OCI-LY7 (cell line): Measurements from ENCODE around the gene TSPAN13. TPM values are rescaled to one million over a fixed set of nuclear protein-coding genes. Genes with fewer than 3 reads are reported as not detected.

Source experiments
- Bru-seq: library from RNA; stranded (reverse); fragments of 400-500 nt; gene quantifications from one replicate; lab custom pipeline; 2021; lab: Mats Ljungman, UMichigan
- BruChase-seq, 2 experiments: library from RNA; stranded (reverse); fragments of 400-500 nt; gene quantifications; one replicate each; lab custom pipeline; 2021; lab: Mats Ljungman, UMichigan
- BruUV-seq: library from RNA; stranded (reverse); fragments of 400-500 nt; replicated peaks from 2 replicates; lab custom pipeline; 2021; lab: Mats Ljungman, UMichigan
- CTCF ChIA-PET: fragments of 300-600 bp; sonication (Branson Sonifier 250); formaldehyde crosslinking; loops from one replicate; lab custom pipeline; 2022; ENCODE audit warnings: antibody characterized with exemption; ENCODE audit not compliant: unreplicated experiment; lab: Charles Lee
- POLR2A ChIA-PET: fragments of 300-600 bp; sonication (Branson Sonifier 250); formaldehyde crosslinking; loops from one replicate; lab custom pipeline; 2022; ENCODE audit warnings: antibody characterized with exemption; lab: Charles Lee
- DNase-seq: peaks from one replicate; pipeline ENCODE4 v3.0.0-alpha.2; 2015; ENCODE audit warnings: low spot score
- H2AFZ ChIP-seq: fragments of 200-600 bp; sonication (generic), shearing (Covaris generic); 2 replicates; pipeline ENCODE4 v1.6.1; 2014; ENCODE audit warnings: mild to moderate bottlenecking, antibody characterized with exemption, low read length, moderate library complexity
- H3K27ac ChIP-seq: fragments of 200-600 bp; sonication (generic); 2 replicates; pipeline ENCODE4 v1.5.1; 2014; ENCODE audit warnings: mixed run types, low read depth, mild to moderate bottlenecking, moderate library complexity, low read length, inconsistent platforms; ENCODE audit not compliant: poor library complexity, severe bottlenecking
- H3K36me3 ChIP-seq: fragments of 200-600 bp; sonication (generic); 2 replicates; pipeline ENCODE4 v1.6.1; 2014; ENCODE audit warnings: mild to moderate bottlenecking, antibody characterized with exemption, low read length, moderate library complexity, mixed read lengths; ENCODE audit not compliant: insufficient read depth
- H3K4me1 ChIP-seq: fragments of 200-600 bp; sonication (generic); 2 replicates; pipeline ENCODE4 v1.5.1; 2014; ENCODE audit warnings: mild to moderate bottlenecking, low read length; ENCODE audit not compliant: insufficient read depth, poor library complexity, severe bottlenecking
- H3K4me2 ChIP-seq: fragments of 200-600 bp; sonication (generic); 2 replicates; pipeline ENCODE4 v1.6.1; 2014; ENCODE audit warnings: mild to moderate bottlenecking, low read length
- H3K4me3 ChIP-seq: fragments of 200-600 bp; sonication (generic); 2 replicates; pipeline ENCODE4 v1.5.1; 2014; ENCODE audit warnings: mild to moderate bottlenecking, low read depth, low read length; ENCODE audit not compliant: poor library complexity, severe bottlenecking
- H3K79me2 ChIP-seq: fragments of 200-600 bp; sonication (generic); 2 replicates; pipeline ENCODE4 v1.6.1; 2016; ENCODE audit warnings: low read depth, mild to moderate bottlenecking, low read length, moderate library complexity, mixed read lengths; ENCODE audit not compliant: insufficient read depth
- H3K9me2 ChIP-seq: fragments of 200-600 bp; sonication (generic); 2 replicates; pipeline ENCODE4 v1.6.1; 2016; ENCODE audit warnings: mild to moderate bottlenecking, low read length, mixed read lengths; ENCODE audit not compliant: insufficient read depth
- H3K9me3 ChIP-seq: fragments of 200-600 bp; sonication (generic); 2 replicates; pipeline ENCODE4 v1.6.1; 2014; ENCODE audit warnings: mild to moderate bottlenecking, mixed run types, low read length, mixed read lengths
- H4K20me1 ChIP-seq: fragments of 200-600 bp; sonication (generic); 2 replicates; pipeline ENCODE4 v1.6.1; 2014; ENCODE audit warnings: mild to moderate bottlenecking, antibody characterized with exemption, low read length, moderate library complexity, mixed read lengths; ENCODE audit not compliant: insufficient read depth
- CTCF ChIP-seq: fragments of 200-600 bp; sonication (generic); conservative IDR thresholded peaks from 2 replicates; pipeline ENCODE4 v1.5.1; 2014; ENCODE audit warnings: mild to moderate bottlenecking, antibody characterized with exemption, low read length, moderate library complexity, mixed read lengths
- EZH2phosphoT487 ChIP-seq: fragments of 200-600 bp; sonication (generic); IDR thresholded peaks from 2 replicates; pipeline ENCODE4 v1.6.1; 2018; ENCODE audit warnings: low read depth, borderline replicate concordance, mild to moderate bottlenecking, mixed run types, antibody characterized with exemption, low read length, moderate library complexity, mixed read lengths
- intact Hi-C: fragments of 100-400 bp; cut with micrococcal nuclease; formaldehyde crosslinking; loops from one replicate; pipeline ENCODE4 v1.10.0; 2022; ENCODE audit not compliant: unreplicated experiment
- long read RNA-seq: library from polyadenylated mRNA; stranded (forward); transcript quantifications from one replicate; pipeline ENCODE4 v2.0.0, GENCODE V29; 2022
- total RNA-seq, 2 experiments: library from RNA; depleted of rRNA in 1 of 2; stranded (reverse); fragments of >200 nt in 1 of 2; shearing (Covaris generic) in 1 of 2; gene quantifications; 2 replicates each; pipeline ENCODE4 v1.2.3, GENCODE V29; 2014 to 2022

The TSPAN13 gene
- total RNA-seq (2014; rRNA removed; shearing (Covaris generic)) (4.5 and 5.0 TPM in 2 replicates), total RNA-seq (2022) (12.2 and 14.1 TPM in 2 replicates), Bru-seq, nascent RNA (percentile 59 among the genes with signal in this experiment), BruChase-seq, experiment 1, labeled RNA remaining after a 6-hour chase (percentile 55 among the genes with signal in this experiment), BruChase-seq, experiment 2, labeled RNA remaining after a 2-hour chase (percentile 55 among the genes with signal in this experiment)
- long read RNA-seq, transcript TSPAN13-201 (6 exons, 2,093 nt) = major isoform, 55 of 57 reads
- long read RNA-seq, partial matches to known transcripts = 1 of 57 reads
- long read RNA-seq, other reads (novel, unspliced or antisense) = 1 of 57 reads

- TF ChIP-seq EZH2phosphoT487 (no peak), CTCF (no peak)
- peak; percentile 86 for DNase-seq
- Histone ChIP-seq H3K27ac (peak within 1 kb of the TSS; percentile 53), H4K20me1 (no peaks in the 10 kb centered on the region), H3K36me3 (no peaks in the 10 kb centered on the region), H3K9me2 (no peaks in the 10 kb centered on the region), H3K9me3 (no peaks in the 10 kb centered on the region), H3K4me2 (peak within 1 kb of the TSS; percentile 82), H3K79me2 (0 out of 2 replicates have a peak, but pooled peaks cover 4% of the 10 kb centered on the region), H2AFZ (peak within 1 kb of the TSS; percentile 73), H3K4me1 (peaks cover 20% of the 10 kb centered on the region), H3K4me3 (peak within 1 kb of the TSS; percentile 93)
- no TSS peak for BruUV-seq
- intact Hi-C loops = loop anchor here (5.0 kb wide), 1 partner anchor 106 kb away; the partner anchor contains the start of genes ANKMY2 and BZW2
- CTCF ChIA-PET = no interaction called here
- POLR2A ChIA-PET = interaction anchor here (1.4 kb wide), 1 partner anchor 14 kb away, joined by 4 read pairs; no protein-coding TSS in a partner anchor
Observed at GRCh38 chr7:16753102-16753931, at the start of gene TSPAN13. TSS of gene TSPAN13 (plus strand) at chr7:16753755. CDS start at chr7:16753968, 213 bp downstream.

GRCh38 chr7:16708511-16708910 is 45.0 kb upstream of the TSPAN13 start:
- POLR2A ChIA-PET = no interaction called here
- CTCF ChIA-PET = no interaction called here
- Histone ChIP-seq H2AFZ (no peak overlapping the region), H3K9me2 (no peaks in the 10 kb centered on the region), H3K27ac (no peak overlapping the region), H3K4me2 (no peak overlapping the region), H3K36me3 (peaks cover 64% of the 10 kb centered on the region), H3K79me2 (no peaks in the 10 kb centered on the region), H3K4me1 (no peaks in the 10 kb centered on the region), H4K20me1 (no peaks in the 10 kb centered on the region), H3K4me3 (no peak overlapping the region), H3K9me3 (no peaks in the 10 kb centered on the region)
- intact Hi-C loops = no loop called here
- BruUV-seq = no TSS peak
- no peak for TF ChIP-seq CTCF
- TF ChIP-seq EZH2phosphoT487 = no peak
- DNase-seq = no peak
